ENCODE measurements around the gene DNAJC4. TPM values are rescaled to one million over a fixed set of nuclear protein-coding genes. Genes with fewer than 3 reads are reported as not detected.

The DNAJC4 gene
- total RNA-seq = 3.6 and 11.8 TPM in 2 replicates

DNA sequence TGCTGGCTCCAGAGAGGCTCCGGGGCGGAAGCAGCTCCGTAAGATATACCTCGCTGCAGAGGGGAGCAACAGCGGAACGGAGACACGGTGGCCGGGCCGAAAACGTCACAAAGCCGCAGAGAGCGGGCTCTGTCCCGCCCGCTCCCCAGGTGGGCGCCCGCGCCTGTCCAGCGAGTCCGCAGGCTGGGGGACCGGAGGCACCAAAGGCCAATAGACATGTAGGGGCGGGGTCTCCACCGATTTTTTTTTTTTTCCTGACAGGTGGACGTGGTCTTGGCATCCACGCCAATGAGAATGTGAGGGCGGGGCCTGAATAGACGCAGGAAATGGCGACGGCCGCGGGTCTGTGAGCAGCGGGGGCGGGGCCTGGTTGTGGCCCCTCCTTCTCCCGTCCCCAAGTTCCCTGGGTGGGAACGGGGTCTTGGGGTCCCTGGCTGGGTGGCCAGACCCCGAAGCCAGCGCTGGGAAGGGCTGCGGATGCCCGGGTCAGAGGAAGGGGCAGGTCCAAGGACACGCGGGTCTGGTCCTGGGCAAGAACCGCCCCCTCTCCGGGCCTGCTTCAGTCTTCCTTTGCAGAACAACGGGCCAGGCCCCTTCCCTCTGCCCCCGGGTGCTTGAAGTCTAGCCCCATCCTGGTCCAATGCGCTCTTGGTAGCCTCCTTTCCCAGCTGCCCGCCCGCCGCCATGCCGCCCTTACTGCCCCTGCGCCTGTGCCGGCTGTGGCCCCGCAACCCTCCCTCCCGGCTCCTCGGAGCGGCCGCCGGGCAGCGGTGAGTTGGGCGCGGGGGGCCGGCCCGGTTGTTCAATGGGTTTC, at the start of gene DNAJC4:
Gene DNAJC4, plus strand, starts transcription at position 378 of the 814 bp plus-strand sequence. Its CDS starts 307 bp downstream, at position 685.

GRCh38 chr11:64185693-64186491, 44.5 kb upstream of the DNAJC4 start, which contains the start of gene STIP1:
TSS of gene STIP1 (plus strand) at chr11:64186171. CDS start at chr11:64186262, 91 bp downstream.

GRCh38 chr11:64206457-64207255, 23.7 kb upstream of the DNAJC4 start, which contains the start of gene FERMT3:
TSS of gene FERMT3 (plus strand) at chr11:64206721. CDS start at chr11:64207365, 644 bp downstream.

GRCh38 chr11:64225608-64226506, 4.5 kb upstream of the DNAJC4 start, which contains the start of the genes NUDT22 and TRPT1:
TSS of gene NUDT22 (plus strand) at chr11:64226274. CDS start at chr11:64226653, 379 bp downstream.
TSS of gene TRPT1 (minus strand) at chr11:64226186. CDS start at chr11:64225860, 326 bp downstream.

DNA sequence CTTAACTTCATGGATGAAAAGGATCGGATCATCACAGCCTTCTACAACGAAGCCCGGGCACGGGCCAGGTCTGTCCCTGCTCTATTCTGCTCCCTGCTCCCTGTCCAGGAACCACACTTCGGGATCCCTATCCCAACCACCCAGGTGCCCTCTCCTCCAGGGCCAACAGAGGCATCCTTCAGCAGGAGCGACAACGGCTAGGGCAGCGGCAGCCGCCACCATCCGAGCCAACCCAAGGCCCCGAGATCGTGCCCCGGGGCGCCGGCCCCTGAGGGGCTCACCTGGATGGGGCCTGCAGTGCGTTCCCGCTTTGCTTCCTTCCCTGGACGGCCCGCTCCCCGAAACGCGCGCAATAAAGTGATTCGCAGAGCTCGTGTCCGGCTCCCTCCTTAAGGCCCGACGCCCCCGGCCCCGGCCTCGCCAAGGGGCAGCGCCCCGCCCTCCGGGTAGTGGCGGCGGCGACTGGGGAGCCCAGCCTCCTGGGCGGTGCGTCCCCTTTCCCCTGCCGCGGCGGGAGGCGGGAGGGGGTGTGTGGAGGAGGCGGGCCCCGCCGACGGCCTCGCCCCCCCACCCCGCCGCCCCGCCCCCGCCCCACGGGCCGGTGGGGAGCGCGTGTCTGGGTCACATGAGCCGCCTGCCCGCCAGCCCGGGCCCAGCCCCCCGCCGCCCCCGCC, 3.7 kb downstream of the DNAJC4 start, which contains the start of gene VEGFB:
Gene VEGFB, plus strand, starts transcription at position 672 of the 674 bp plus-strand sequence. CDS start 250 bp downstream, outside the sequence.

GRCh38 chr11:64240435-64241240, 10.3 kb downstream of the DNAJC4 start, which contains the start of gene FKBP2:
TSS of gene FKBP2 (plus strand) at chr11:64241095. CDS start at chr11:64242388, 1,293 bp downstream.

DNA sequence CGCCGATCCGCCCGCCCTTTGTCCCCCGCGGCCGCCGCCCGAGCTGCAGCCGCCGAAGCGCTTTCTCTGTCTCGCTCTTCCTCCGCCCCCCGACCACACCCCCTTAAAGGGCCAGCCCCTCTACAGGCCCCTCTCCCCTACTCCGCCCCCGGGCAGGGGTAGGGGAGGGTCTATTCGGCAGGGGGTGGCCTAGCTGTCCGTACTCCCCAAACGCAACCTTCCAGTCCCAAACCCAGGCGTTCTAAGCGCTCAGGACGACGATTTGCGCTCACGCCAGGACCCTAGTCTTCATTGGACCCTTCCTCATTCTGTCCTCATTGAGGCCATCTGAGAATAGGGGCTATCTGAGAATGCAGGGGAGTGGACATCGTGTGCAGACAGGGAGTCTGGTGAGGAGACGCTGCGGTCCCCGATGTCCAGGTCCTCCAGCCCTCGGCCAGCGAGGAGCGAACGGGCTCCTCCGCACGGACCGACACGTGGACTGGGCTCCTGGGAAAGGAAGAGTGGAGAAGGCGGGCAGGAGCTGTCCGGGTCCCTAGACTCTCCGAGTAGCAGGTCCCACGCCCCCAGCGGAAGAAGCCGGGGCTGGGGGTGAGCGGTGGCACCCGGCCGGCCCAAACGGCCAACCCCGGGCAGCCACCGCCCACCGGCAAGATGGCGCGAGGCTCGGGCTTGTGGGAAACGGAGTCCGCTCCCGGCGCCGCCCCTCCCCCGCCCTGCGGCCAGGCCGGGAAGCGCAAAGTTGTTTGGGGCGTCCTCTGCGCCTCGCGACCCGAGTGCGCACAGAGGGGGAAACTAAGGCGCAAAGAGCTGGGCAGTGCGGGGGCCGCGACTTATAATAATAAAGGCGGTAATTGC, 16.8 kb downstream of the DNAJC4 start, which contains the start of gene PPP1R14B:
Gene PPP1R14B, minus strand, starts transcription at position 73 of the 858 bp plus-strand sequence. CDS start 270 bp downstream, outside the sequence.

DNA sequence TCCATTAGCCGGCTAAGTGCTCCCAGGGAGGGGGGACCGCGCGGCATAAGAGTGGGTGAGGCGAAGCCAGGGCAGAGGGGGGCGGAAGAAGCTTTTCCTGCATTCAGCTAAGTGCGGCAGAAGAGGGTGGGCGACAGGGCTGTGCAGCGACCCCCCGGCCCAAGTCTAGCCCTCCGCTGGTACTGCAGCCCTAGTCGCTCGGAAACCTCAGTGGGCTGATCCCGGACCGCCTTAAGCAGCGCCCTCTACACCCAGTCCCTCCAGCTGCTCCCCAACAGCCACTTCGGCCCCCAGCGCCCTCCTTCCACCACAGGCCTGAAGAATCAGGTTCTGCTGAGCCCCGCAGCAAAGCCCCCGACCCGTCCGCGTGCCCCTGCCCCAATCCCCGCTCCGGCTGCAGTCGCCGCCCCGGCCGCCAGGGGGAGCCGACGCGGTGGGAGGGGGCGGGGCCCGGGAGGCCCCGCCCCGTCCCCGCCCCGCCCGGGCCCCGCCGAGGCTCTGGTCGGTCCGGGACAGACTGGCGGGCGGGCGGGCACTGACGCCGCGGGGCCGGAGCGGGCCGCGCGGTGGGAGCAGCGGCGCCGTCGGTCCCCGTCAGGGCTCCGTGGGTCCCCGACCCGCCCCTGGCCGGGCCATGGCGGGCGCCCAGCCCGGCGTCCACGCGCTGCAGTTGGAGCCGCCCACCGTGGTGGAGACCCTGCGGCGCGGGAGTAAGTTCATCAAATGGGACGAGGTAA, 20.8 kb downstream of the DNAJC4 start, which contains the start of gene PLCB3:
Gene PLCB3, plus strand, starts transcription at position 515 of the 737 bp plus-strand sequence. Its CDS starts 120 bp downstream, at position 635.

Other genes with a start within 250 kb of the DNAJC4 start
- gene OTUB1, start 244.1 kb upstream of the DNAJC4 start, total RNA-seq = 121 and 139 TPM in 2 replicates
- under 0.01 and 0.04 TPM in 2 replicates for gene FLRT1, start 194.6 kb upstream of the DNAJC4 start, total RNA-seq
- 9.5 and 33.2 TPM in 2 replicates for gene MACROD1, start 64.4 kb upstream of the DNAJC4 start, total RNA-seq
- gene STIP1, start 44.4 kb upstream of the DNAJC4 start, total RNA-seq = 109 and 224 TPM in 2 replicates
- 0.08 and 0.91 TPM in 2 replicates for gene FERMT3, start 23.8 kb upstream of the DNAJC4 start, total RNA-seq
- gene TRPT1, start 4.4 kb upstream of the DNAJC4 start, total RNA-seq = 74.0 and 77.4 TPM in 2 replicates
- gene NUDT22, start 4.3 kb upstream of the DNAJC4 start, total RNA-seq = 63.2 and 87.3 TPM in 2 replicates
- gene VEGFB, start 4.0 kb downstream of the DNAJC4 start, total RNA-seq = 18.5 and 24.9 TPM in 2 replicates
- gene FKBP2, start 10.5 kb downstream of the DNAJC4 start, total RNA-seq = 76.7 and 91.4 TPM in 2 replicates
- gene PPP1R14B, start 16.4 kb downstream of the DNAJC4 start, total RNA-seq = 466 and 691 TPM in 2 replicates
- gene PLCB3, start 21.0 kb downstream of the DNAJC4 start, total RNA-seq = 55.4 and 71.7 TPM in 2 replicates
- 110 and 128 TPM in 2 replicates for gene BAD, start 54.1 kb downstream of the DNAJC4 start, total RNA-seq
- gene GPR137, start 55.3 kb downstream of the DNAJC4 start, total RNA-seq = 9.7 and 14.3 TPM in 2 replicates
- gene KCNK4, start 60.8 kb downstream of the DNAJC4 start, total RNA-seq = 0.80 TPM in 1 of 2 replicates, not detected in the other
- not detected in 2 replicates for gene CATSPERZ, start 69.8 kb downstream of the DNAJC4 start, total RNA-seq
- 98.0 and 103 TPM in 2 replicates for gene ESRRA, start 75.0 kb downstream of the DNAJC4 start, total RNA-seq
- 364 and 700 TPM in 2 replicates for gene TRMT112, start 87.0 kb downstream of the DNAJC4 start, total RNA-seq
- 539 and 647 TPM in 2 replicates for gene PRDX5, start 87.6 kb downstream of the DNAJC4 start, total RNA-seq
- gene CCDC88B, start 109.7 kb downstream of the DNAJC4 start, total RNA-seq = 3.9 and 5.3 TPM in 2 replicates
- gene RPS6KA4, start 128.6 kb downstream of the DNAJC4 start, total RNA-seq = 54.7 and 95.9 TPM in 2 replicates